ENCODE results near the gene UBE2D2.

UBE2D2 gene

GRCh38 chr5:139676406-139676805 lies 115.3 kb downstream of the UBE2D2 start:
- no peak for TF ChIP-seq CTCF (conservative IDR thresholded peaks at IDR 0.05; ENCODE audit: control insufficient read depth, insufficient read depth, low read depth, low read length)
- no peak overlapping the region for H3K4me3 ChIP-seq (ENCODE audit: control insufficient read depth, low read depth, low read length)
- no peak for DNase-seq (ENCODE audit: low read depth)

- no peak overlapping the region for H3K4me3 ChIP-seq (ENCODE audit: control insufficient read depth, low read depth, low read length)
- TF ChIP-seq CTCF (conservative IDR thresholded peaks at IDR 0.05; ENCODE audit: control insufficient read depth, insufficient read depth, low read depth, low read length): no peak
- no peak for DNase-seq (ENCODE audit: low read depth)
These were observed 116.0 kb downstream of the UBE2D2 start for GRCh38 chr5:139676951-139677735.

All from fibroblast of mammary gland (primary cell).